Central memory CD8-positive, alpha-beta T cell (primary cell): Measurements from ENCODE around the gene RASGRF2.
"Not testable (repeated sequence)": the region's sequence is repeated elsewhere in the genome, so short reads cannot be mapped to it uniquely, and the experiment has no call there.

Source experiments
- ATAC-seq: fragments of 150-1000 bp; cut with Tn5 transposase; replicated peaks from 2 replicates; pipeline ENCODE4 v1.10.0; 2022; ENCODE audit warnings: mild to moderate bottlenecking, moderate FRiP score, moderate number of reproducible peaks; ENCODE audit not compliant: poor library complexity, severe bottlenecking; ENCODE audit errors: extremely low read depth
- DNase-seq, 2 donors: peaks; one replicate each; pipeline ENCODE4 v3.0.0; 2021; ENCODE audit warnings: low spot score in 2 of 2
- H3K27ac Mint-ChIP-seq: one replicate; pipeline ENCODE4 v1.8.0; 2022; ENCODE audit warnings: low read depth, mild to moderate bottlenecking, moderate library complexity, mixed read lengths
- H3K27me3 Mint-ChIP-seq: one replicate; pipeline ENCODE4 v1.8.0; 2022; ENCODE audit warnings: mixed read lengths
- H3K36me3 Mint-ChIP-seq: one replicate; pipeline ENCODE4 v1.8.0; 2022; ENCODE audit warnings: mild to moderate bottlenecking, moderate library complexity, mixed read lengths; ENCODE audit not compliant: insufficient read depth
- H3K4me1 Mint-ChIP-seq: one replicate; pipeline ENCODE4 v1.8.0; 2022; ENCODE audit warnings: mixed read lengths
- H3K4me3 Mint-ChIP-seq: one replicate; pipeline ENCODE4 v1.8.0; 2022; ENCODE audit warnings: mild to moderate bottlenecking, moderate library complexity, mixed read lengths
- H3K9me3 Mint-ChIP-seq: one replicate; pipeline ENCODE4 v1.8.0; 2022; ENCODE audit warnings: mixed read lengths

RASGRF2 gene

DNA sequence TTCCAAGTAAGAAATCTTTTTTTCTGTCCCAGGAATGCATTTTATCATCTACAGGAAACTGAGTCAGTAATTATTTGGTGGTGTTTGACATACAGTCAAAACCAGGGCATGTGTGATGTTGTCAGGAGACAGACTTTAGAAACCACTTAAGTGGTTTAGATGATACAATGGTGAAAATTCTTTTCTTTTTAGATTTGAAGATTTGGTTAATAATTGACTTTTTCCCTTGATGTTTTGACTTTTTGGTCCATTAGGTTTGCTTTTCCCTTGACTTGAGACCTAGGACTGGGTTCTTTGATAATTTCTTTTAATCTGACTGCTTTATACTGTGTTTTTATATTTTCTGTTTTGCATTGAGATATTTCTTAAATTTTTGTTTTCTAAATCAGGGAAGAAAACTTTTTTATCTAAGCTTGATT is 85.2 kb downstream of the RASGRF2 start:
- ATAC-seq (no peak), DNase-seq (no peak)
- H3K4me1 Mint-ChIP-seq, result peaks cover 12% of the 10 kb centered on the region
- no peak overlapping the region for H3K27ac Mint-ChIP-seq
- H3K9me3 Mint-ChIP-seq, result no peaks in the 10 kb centered on the region
- no peak overlapping the region for H3K4me3 Mint-ChIP-seq
- no peaks in the 10 kb centered on the region for H3K27me3 Mint-ChIP-seq
- peaks cover 2% of the 10 kb centered on the region for H3K36me3 Mint-ChIP-seq

DNA sequence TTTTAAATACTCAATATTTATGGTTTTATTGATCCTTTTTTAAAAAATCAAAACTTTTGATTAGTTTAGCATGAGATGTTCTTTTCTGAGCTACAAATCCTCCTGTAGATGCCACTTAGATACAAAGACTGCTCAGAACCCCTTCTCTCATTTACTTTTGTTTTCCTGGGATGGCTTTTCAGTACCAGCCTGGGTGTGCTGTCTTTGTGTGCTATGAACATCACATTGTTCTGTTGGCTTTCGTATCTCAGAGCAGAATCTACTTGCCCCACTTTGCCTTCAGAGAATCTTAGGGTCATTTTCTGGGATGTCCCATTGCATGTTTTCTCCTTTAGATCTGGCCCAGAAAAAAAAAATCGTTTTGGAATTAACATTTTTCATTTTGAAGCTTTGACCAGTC is 85.9 kb downstream of the RASGRF2 start:
- Mint-ChIP-seq H3K4me1 (peaks cover 12% of the 10 kb centered on the region), H3K4me3 (no peak overlapping the region), H3K36me3 (peaks cover 2% of the 10 kb centered on the region), H3K27me3 (no peaks in the 10 kb centered on the region), H3K27ac (no peak overlapping the region), H3K9me3 (no peaks in the 10 kb centered on the region)
- DNase-seq (no peak), ATAC-seq (no peak)

- peaks cover 2% of the 10 kb centered on the region for H3K36me3 Mint-ChIP-seq
- peaks cover 10% of the 10 kb centered on the region for H3K4me1 Mint-ChIP-seq
- H3K9me3 Mint-ChIP-seq, result no peaks in the 10 kb centered on the region
- H3K27ac Mint-ChIP-seq, result no peak overlapping the region
- no peak overlapping the region for H3K4me3 Mint-ChIP-seq
- no peak for ATAC-seq
- DNase-seq, result no peak
- no peaks in the 10 kb centered on the region for H3K27me3 Mint-ChIP-seq
Observed at GRCh38 chr5:81052325-81052724, 92.2 kb downstream of the RASGRF2 start.

GRCh38 chr5:81053282-81053681 is 93.1 kb downstream of the RASGRF2 start:
- not testable (repeated sequence) for H3K4me3 Mint-ChIP-seq, DNase-seq, ATAC-seq, H3K27ac Mint-ChIP-seq, H3K9me3 Mint-ChIP-seq, H3K4me1 Mint-ChIP-seq, H3K36me3 Mint-ChIP-seq, H3K27me3 Mint-ChIP-seq

DNA sequence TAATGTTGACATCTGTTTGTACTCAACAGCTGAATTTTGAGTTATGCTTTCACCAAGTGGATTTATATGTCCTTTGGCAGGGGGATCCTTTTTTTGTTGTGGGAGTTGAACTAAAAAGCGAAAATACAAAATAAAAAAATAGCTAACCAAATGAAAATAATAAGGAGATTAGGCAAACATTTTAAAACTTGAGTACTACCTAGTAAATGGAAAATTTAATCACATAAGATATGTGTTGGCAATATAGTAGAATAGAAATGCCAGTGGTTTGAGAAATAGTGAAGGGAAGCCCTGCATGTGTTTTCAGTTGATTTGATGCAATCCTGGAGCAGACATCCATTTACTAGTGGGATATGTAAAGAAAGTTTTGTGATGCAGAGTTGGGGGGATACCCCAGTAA is 98.0 kb downstream of the RASGRF2 start:
- H3K27me3 Mint-ChIP-seq, result no peaks in the 10 kb centered on the region
- no peaks in the 10 kb centered on the region for H3K36me3 Mint-ChIP-seq
- no peak overlapping the region for H3K27ac Mint-ChIP-seq
- no peaks in the 10 kb centered on the region for H3K9me3 Mint-ChIP-seq
- H3K4me1 Mint-ChIP-seq, result peaks cover 13% of the 10 kb centered on the region
- no peak overlapping the region for H3K4me3 Mint-ChIP-seq
- ATAC-seq (no peak), DNase-seq (no peak)

DNA sequence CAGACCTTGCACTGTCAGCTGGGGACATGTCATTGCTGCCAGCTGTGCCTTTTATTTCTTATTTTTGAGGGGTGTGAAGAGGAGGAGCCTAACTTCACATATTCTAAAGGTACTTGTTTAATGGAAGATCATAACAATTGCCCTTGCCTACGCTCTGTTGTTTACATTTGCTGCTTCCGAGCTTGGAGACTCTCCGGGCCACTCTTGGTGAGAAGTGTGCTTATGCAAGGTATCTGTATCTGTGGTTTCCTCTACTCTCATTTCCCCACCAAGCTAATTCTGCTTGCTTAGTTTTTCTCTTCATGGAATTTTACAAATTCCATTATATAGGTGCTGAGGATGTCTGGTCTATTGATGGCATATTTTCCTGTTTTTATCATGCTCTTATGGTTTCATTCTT is 105.3 kb downstream of the RASGRF2 start:
- Mint-ChIP-seq H3K27ac (no peak overlapping the region), H3K4me3 (no peak overlapping the region), H3K4me1 (peaks cover 1% of the 10 kb centered on the region), H3K36me3 (peaks cover 2% of the 10 kb centered on the region), H3K9me3 (no peaks in the 10 kb centered on the region), H3K27me3 (no peaks in the 10 kb centered on the region)
- DNase-seq (no peak), ATAC-seq (no peak)

DNA sequence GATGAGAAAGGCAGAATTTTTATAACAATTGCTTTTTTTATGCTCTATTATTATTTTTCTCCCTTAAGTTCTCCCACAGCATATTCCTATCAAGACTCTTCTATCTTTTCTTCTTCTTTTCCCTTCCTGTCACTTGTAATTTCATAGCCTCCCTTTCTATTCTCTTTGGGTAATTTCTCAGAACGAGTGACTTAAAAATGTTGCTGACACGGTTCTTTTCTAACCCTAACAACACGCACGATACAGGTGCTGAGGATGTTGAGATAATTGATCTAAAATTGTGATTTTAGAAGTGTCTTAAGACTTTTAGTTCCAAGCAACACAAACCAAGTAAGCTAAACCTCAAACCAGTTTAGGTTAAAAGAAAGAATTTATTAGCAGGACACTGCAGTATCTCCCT is 105.9 kb downstream of the RASGRF2 start:
- Mint-ChIP-seq H3K9me3 (no peaks in the 10 kb centered on the region), H3K27me3 (no peaks in the 10 kb centered on the region), H3K27ac (no peak overlapping the region), H3K4me3 (no peak overlapping the region), H3K36me3 (peaks cover 2% of the 10 kb centered on the region), H3K4me1 (no peaks in the 10 kb centered on the region)
- DNase-seq (no peak), ATAC-seq (no peak)

GRCh38 chr5:81067406-81067805 is 107.2 kb downstream of the RASGRF2 start:
- Mint-ChIP-seq H3K9me3 (no peaks in the 10 kb centered on the region), H3K27me3 (no peaks in the 10 kb centered on the region), H3K36me3 (peaks cover 2% of the 10 kb centered on the region), H3K4me3 (no peak overlapping the region), H3K4me1 (no peaks in the 10 kb centered on the region), H3K27ac (no peak overlapping the region)
- ATAC-seq, result no peak
- DNase-seq, result no peak

GRCh38 chr5:81068063-81068462 is 107.9 kb downstream of the RASGRF2 start:
- Mint-ChIP-seq H3K36me3 (peaks cover 2% of the 10 kb centered on the region), H3K27me3 (no peaks in the 10 kb centered on the region), H3K4me3 (no peak overlapping the region), H3K9me3 (no peaks in the 10 kb centered on the region), H3K27ac (no peak overlapping the region), H3K4me1 (no peaks in the 10 kb centered on the region)
- no peak for ATAC-seq
- no peak for DNase-seq

GRCh38 chr5:81068635-81069034 is 108.5 kb downstream of the RASGRF2 start:
- ATAC-seq (no peak), DNase-seq (no peak)
- no peaks in the 10 kb centered on the region for H3K4me1 Mint-ChIP-seq
- no peaks in the 10 kb centered on the region for H3K9me3 Mint-ChIP-seq
- no peaks in the 10 kb centered on the region for H3K27me3 Mint-ChIP-seq
- no peak overlapping the region for H3K27ac Mint-ChIP-seq
- peaks cover 4% of the 10 kb centered on the region for H3K36me3 Mint-ChIP-seq
- no peak overlapping the region for H3K4me3 Mint-ChIP-seq

GRCh38 chr5:81069990-81070389 is 109.8 kb downstream of the RASGRF2 start:
- Mint-ChIP-seq H3K27me3 (no peaks in the 10 kb centered on the region), H3K9me3 (no peaks in the 10 kb centered on the region), H3K4me1 (no peaks in the 10 kb centered on the region), H3K27ac (no peak overlapping the region), H3K36me3 (peaks cover 5% of the 10 kb centered on the region), H3K4me3 (no peak overlapping the region)
- ATAC-seq, result no peak
- DNase-seq, result no peak

- no peaks in the 10 kb centered on the region for H3K27me3 Mint-ChIP-seq
- ATAC-seq (no peak), DNase-seq (no peak)
- H3K36me3 Mint-ChIP-seq, result peaks cover 4% of the 10 kb centered on the region
- no peak overlapping the region for H3K4me3 Mint-ChIP-seq
- H3K9me3 Mint-ChIP-seq, result no peaks in the 10 kb centered on the region
- no peaks in the 10 kb centered on the region for H3K4me1 Mint-ChIP-seq
- H3K27ac Mint-ChIP-seq, result no peak overlapping the region
Observed at GRCh38 chr5:81070571-81071255, 110.5 kb downstream of the RASGRF2 start.

DNA sequence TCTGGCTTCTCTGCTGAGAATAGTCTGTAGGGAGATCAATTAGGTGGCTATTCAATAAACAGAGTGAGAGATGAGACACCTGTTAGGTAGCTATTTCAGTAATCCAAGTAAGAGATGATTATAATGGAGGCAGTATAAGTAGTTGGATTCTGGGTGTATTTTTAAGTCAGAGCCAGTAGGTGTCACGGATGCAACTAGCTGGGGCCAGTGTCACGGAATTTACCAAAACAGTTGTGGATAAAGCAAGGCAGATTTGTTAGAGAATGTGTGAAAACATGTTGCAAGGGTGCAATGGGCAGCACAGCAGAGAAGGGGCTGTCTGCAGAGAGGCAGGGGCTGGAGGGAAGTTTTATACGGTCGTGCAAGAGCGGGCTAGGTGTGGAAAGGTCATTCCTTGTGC is 114.9 kb downstream of the RASGRF2 start:
- no peak for ATAC-seq
- H3K9me3 Mint-ChIP-seq, result no peaks in the 10 kb centered on the region

More for the DNA sequence above, 114.9 kb downstream of the RASGRF2 start:
- Mint-ChIP-seq H3K4me3 (no peak overlapping the region), H3K36me3 (peaks cover 4% of the 10 kb centered on the region), H3K4me1 (no peaks in the 10 kb centered on the region), H3K27me3 (no peaks in the 10 kb centered on the region), H3K27ac (no peak overlapping the region)
- DNase-seq, result no peak
